B cell (primary cell): ENCODE measurements around the gene WASF1. TPM values are rescaled to one million over a fixed set of nuclear protein-coding genes. Genes with fewer than 3 reads are reported as not detected.

Experiments used
- ATAC-seq: fragments of 200-7000 bp; cut with Tn5 transposase; one replicate; pipeline ENCODE4 v1.10.0; 2021; ENCODE audit warnings: low read depth, mild to moderate bottlenecking, moderate number of reproducible peaks, moderate library complexity
- CTCF ChIA-PET: fragments of 350-600 bp; sonication (Branson Sonifier 250); formaldehyde crosslinking; loops from one replicate; lab custom pipeline; 2021; ENCODE audit warnings: antibody characterized with exemption, inconsistent platforms; lab: Charles Lee
- POLR2A ChIA-PET: fragments of 350-600 bp; sonication (Branson Sonifier 250); formaldehyde crosslinking; loops from one replicate; lab custom pipeline; 2021; ENCODE audit warnings: antibody characterized with exemption; lab: Charles Lee
- DNase-seq: peaks from one replicate; pipeline ENCODE4 v3.0.0; 2013
- H2AFZ ChIP-seq: 2 replicates; pipeline ENCODE4 v1.6.1; 2012; ENCODE audit warnings: mild to moderate bottlenecking, low read depth, low read length; ENCODE audit not compliant: insufficient read depth, poor library complexity, severe bottlenecking
- H3K27ac ChIP-seq, 2 donors: 1 replicate in 1 of 2; 2 replicates in 1 of 2; pipeline ENCODE4 v1.5.1; 2012 to 2013; ENCODE audit warnings: low read length in 2 of 2, mild to moderate bottlenecking in 2 of 2, moderate library complexity in 1 of 2
- H3K27me3 ChIP-seq, 4 experiments: fragments of 200-600 bp in 1 of 4; sonication (generic) in 1 of 4; replicated peaks in 1 of 4; 1 replicate in 2 of 4; 2 replicates in 2 of 4; pipeline versions ENCODE4 v1.6.1 to v1.7.0; 2013 to 2016; ENCODE audit warnings: low read length in 3 of 4, mild to moderate bottlenecking in 2 of 4, mixed read lengths in 1 of 4, moderate library complexity in 1 of 4; ENCODE audit not compliant: insufficient read depth in 4 of 4, control insufficient read depth in 3 of 4; ENCODE audit errors: control extremely low read depth in 1 of 4
- H3K36me3 ChIP-seq, 2 experiments: replicated peaks in 1 of 2; 1 replicate in 1 of 2; 2 replicates in 1 of 2; pipeline versions ENCODE4 v1.6.1 to v1.7.1; 2013; ENCODE audit warnings: low read length in 1 of 2; ENCODE audit not compliant: insufficient read depth in 2 of 2, control insufficient read depth in 1 of 2; ENCODE audit errors: control extremely low read depth in 1 of 2, extremely low read depth in 1 of 2
- H3K4me1 ChIP-seq, 2 donors: fragments of 200-600 bp in 1 of 2; sonication (generic) in 1 of 2; 1 replicate in 1 of 2; 2 replicates in 1 of 2; pipeline versions ENCODE4 v1.5.1 to v1.6.1; 2013 to 2017; ENCODE audit warnings: low read length in 2 of 2; ENCODE audit not compliant: control insufficient read depth in 2 of 2, insufficient read depth in 2 of 2
- H3K4me2 ChIP-seq: replicated peaks from 2 replicates; pipeline ENCODE3; 2012; ENCODE audit warnings: mild to moderate bottlenecking, low read depth, low read length; ENCODE audit not compliant: poor library complexity, severe bottlenecking
- H3K4me3 ChIP-seq, 5 experiments: fragments of 200-600 bp in 1 of 5; sonication (generic) in 1 of 5; 1 replicate in 3 of 5; 2 replicates in 2 of 5; pipeline versions ENCODE4 v1.5.1 to v1.7.0; 2011 to 2016; ENCODE audit warnings: low read length in 4 of 5, mild to moderate bottlenecking in 4 of 5, low read depth in 2 of 5, control low read depth in 1 of 5, moderate library complexity in 1 of 5; ENCODE audit not compliant: insufficient read depth in 1 of 5; ENCODE audit errors: control extremely low read depth in 1 of 5, extremely low read depth in 1 of 5
- H3K79me2 ChIP-seq: fragments of 200-600 bp; sonication (generic); one replicate; pipeline ENCODE4 v1.6.0; 2016; ENCODE audit warnings: low read length; ENCODE audit not compliant: control insufficient read depth, insufficient read depth
- H3K9ac ChIP-seq: fragments of 200-600 bp; sonication (generic); 2 replicates; pipeline ENCODE4 v1.6.1; 2017; ENCODE audit warnings: mild to moderate bottlenecking, low read length, moderate library complexity
- H3K9me3 ChIP-seq, 3 donors: one replicate each; pipeline versions ENCODE4 v1.6.1 to v1.7.1; 2013; ENCODE audit warnings: low read length in 2 of 3; ENCODE audit not compliant: control insufficient read depth in 2 of 3, insufficient read depth in 1 of 3; ENCODE audit errors: control extremely low read depth in 1 of 3
- H4K20me1 ChIP-seq: 2 replicates; pipeline ENCODE4 v1.6.0; 2012; ENCODE audit warnings: mild to moderate bottlenecking, low read length; ENCODE audit not compliant: insufficient read depth, control insufficient read depth, poor library complexity, severe bottlenecking
- H3K27ac Mint-ChIP-seq: one replicate; pipeline ENCODE4 v1.8.0; 2021; ENCODE audit warnings: mixed read lengths
- H3K27me3 Mint-ChIP-seq: one replicate; pipeline ENCODE4 v1.8.0; 2021; ENCODE audit warnings: mixed read lengths
- H3K4me1 Mint-ChIP-seq: one replicate; pipeline ENCODE4 v1.8.0; 2021; ENCODE audit warnings: mixed read lengths
- H3K4me3 Mint-ChIP-seq: one replicate; pipeline ENCODE4 v1.8.0; 2021; ENCODE audit warnings: mixed read lengths
- H3K9me3 Mint-ChIP-seq: one replicate; pipeline ENCODE4 v1.8.0; 2022; ENCODE audit warnings: mixed read lengths; ENCODE audit not compliant: insufficient read depth
- EZH2 ChIP-seq: IDR thresholded peaks from 2 replicates; pipeline ENCODE4 v1.6.1; 2012; ENCODE audit warnings: borderline replicate concordance, low read depth, mild to moderate bottlenecking, moderate library complexity, low read length; ENCODE audit not compliant: insufficient read depth, poor library complexity, severe bottlenecking
- WGBS: methylation state at CpG from one replicate; pipeline ENCODE4 v1.1.5; 2013; ENCODE audit warnings: missing lambda C conversion rate; ENCODE audit not compliant: insufficient coverage; 5-methylcytosine and 5-hydroxymethylcytosine counted together
- intact Hi-C: fragments of 100-400 bp; cut with micrococcal nuclease; formaldehyde crosslinking; loops from one replicate; pipeline ENCODE4 v1.10.0; 2022
- polyA plus RNA-seq: library from polyadenylated mRNA; depleted of rRNA; stranded (reverse); fragments of >200 nt; gene quantifications from 2 replicates; pipeline ENCODE4 v1.2.3, GENCODE V29; 2012
- total RNA-seq, 2 donors: library from RNA; stranded (reverse); fragments of 120-200 nt in 1 of 2; gene quantifications; 1 replicate in 1 of 2; 2 replicates in 1 of 2; pipeline versions ENCODE4 v1.2.3 to v1.2.4, GENCODE V29; 2013 to 2022
- TF ChIP-seq, protein P1 (sequence below): fragments of 200-600 bp; IDR thresholded peaks from one replicate; pipeline ENCODE4 v1.8.0; 2022; ENCODE audit warnings: antibody characterized with exemption, mild to moderate bottlenecking

The WASF1 gene
- total and polyA plus RNA-seq, 2 donors (not counting 1 experiment from before 2014, with no cell fraction given), result 8.6 to 10.8 TPM

- H4K20me1 ChIP-seq, result no peaks in the 10 kb centered on the region
- ChIA-PET CTCF (interaction anchor here (0.6 kb wide), 1 partner anchor 9 kb away, joined by 3 read pairs; no protein-coding TSS in a partner anchor), POLR2A (no interaction called here)
- H2AFZ ChIP-seq, result no peak overlapping the region
- no peak overlapping the region for H3K27ac ChIP-seq
- no peak overlapping the region for H3K4me2 ChIP-seq
- H3K27ac Mint-ChIP-seq, result no peak overlapping the region
- H3K9ac ChIP-seq, result no peak overlapping the region
- H3K27me3 Mint-ChIP-seq, result no peaks in the 10 kb centered on the region
- ATAC-seq (no peak), DNase-seq (no peak)
- no peaks in the 10 kb centered on the region for H3K36me3 ChIP-seq
- no peaks in the 10 kb centered on the region for H3K27me3 ChIP-seq
- no peaks in the 10 kb centered on the region for H3K9me3 Mint-ChIP-seq
- H3K4me3 ChIP-seq, result no peak overlapping the region
- intact Hi-C loops, result no loop called here
- WGBS, result 100% methylated on average over 8 of the region's 8 CpGs
- no peak for TF ChIP-seq EZH2
- TF ChIP-seq, protein P1, sequence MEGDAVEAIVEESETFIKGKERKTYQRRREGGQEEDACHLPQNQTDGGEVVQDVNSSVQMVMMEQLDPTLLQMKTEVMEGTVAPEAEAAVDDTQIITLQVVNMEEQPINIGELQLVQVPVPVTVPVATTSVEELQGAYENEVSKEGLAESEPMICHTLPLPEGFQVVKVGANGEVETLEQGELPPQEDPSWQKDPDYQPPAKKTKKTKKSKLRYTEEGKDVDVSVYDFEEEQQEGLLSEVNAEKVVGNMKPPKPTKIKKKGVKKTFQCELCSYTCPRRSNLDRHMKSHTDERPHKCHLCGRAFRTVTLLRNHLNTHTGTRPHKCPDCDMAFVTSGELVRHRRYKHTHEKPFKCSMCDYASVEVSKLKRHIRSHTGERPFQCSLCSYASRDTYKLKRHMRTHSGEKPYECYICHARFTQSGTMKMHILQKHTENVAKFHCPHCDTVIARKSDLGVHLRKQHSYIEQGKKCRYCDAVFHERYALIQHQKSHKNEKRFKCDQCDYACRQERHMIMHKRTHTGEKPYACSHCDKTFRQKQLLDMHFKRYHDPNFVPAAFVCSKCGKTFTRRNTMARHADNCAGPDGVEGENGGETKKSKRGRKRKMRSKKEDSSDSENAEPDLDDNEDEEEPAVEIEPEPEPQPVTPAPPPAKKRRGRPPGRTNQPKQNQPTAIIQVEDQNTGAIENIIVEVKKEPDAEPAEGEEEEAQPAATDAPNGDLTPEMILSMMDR, result no peak
- H3K9me3 ChIP-seq, result peaks cover 0 to 6% (median 0%) of the 10 kb centered on the region in 3 donors
- peaks cover 0 to 4% of the 10 kb centered on the region in 2 donors for H3K4me1 ChIP-seq
- no peaks in the 10 kb centered on the region for H3K79me2 ChIP-seq
- no peak overlapping the region for H3K4me3 Mint-ChIP-seq
- peaks cover 10% of the 10 kb centered on the region for H3K4me1 Mint-ChIP-seq
These were observed 63.2 kb downstream of the WASF1 start for GRCh38 chr6:110116258-110116657.

DNA sequence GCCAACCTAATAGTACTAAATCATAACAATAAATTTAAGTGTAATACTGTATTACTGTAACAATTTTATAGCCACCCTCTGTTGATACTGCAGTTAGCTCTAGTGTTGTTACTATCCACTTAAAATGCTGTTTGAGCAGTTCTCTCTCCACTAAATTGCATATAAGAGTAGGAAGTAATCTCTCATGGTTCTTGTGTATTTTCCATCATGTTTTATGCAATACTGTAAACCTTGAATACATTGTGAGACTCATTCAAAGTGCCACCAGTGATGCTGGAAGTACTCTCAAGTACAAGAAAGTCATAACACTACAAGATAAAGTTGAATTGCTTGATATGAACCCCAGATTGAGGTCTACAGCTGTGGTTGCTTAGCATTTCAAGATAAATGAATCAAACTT lies 65.5 kb downstream of the WASF1 start:
- Histone ChIP-seq H3K9me3 (peaks cover 0 to 6% (median 0%) of the 10 kb centered on the region in 3 donors), H3K36me3 (no peaks in the 10 kb centered on the region), H3K27ac (no peak overlapping the region), H3K79me2 (no peaks in the 10 kb centered on the region), H3K4me1 (no peaks in the 10 kb centered on the region), H2AFZ (no peak overlapping the region), H3K27me3 (no peaks in the 10 kb centered on the region), H3K4me2 (no peak overlapping the region), H3K9ac (no peak overlapping the region), H4K20me1 (no peaks in the 10 kb centered on the region), H3K4me3 (no peak overlapping the region)
- intact Hi-C loops, result no loop called here
- ChIA-PET CTCF (no interaction called here), POLR2A (no interaction called here)
- H3K27me3 Mint-ChIP-seq, result no peaks in the 10 kb centered on the region
- TF ChIP-seq EZH2, result no peak
- TF ChIP-seq, protein P1, result no peak
- DNase-seq (no peak), ATAC-seq (no peak)
- H3K9me3 Mint-ChIP-seq, result no peaks in the 10 kb centered on the region
- H3K4me1 Mint-ChIP-seq, result peaks cover 4% of the 10 kb centered on the region
- no peak overlapping the region for H3K4me3 Mint-ChIP-seq
- H3K27ac Mint-ChIP-seq, result no peak overlapping the region
